ENCODE data around the gene SMIM3. TPM values are rescaled to one million over a fixed set of nuclear protein-coding genes. Genes with fewer than 3 reads are reported as not detected.

Gene SMIM3
- total and polyA plus RNA-seq, 4 donors = 14.0 to 54.8 (median 17.0) TPM

Other genes with a start within 250 kb of the SMIM3 start
- gene SYNPO, start 138.1 kb upstream of the SMIM3 start, total RNA-seq = 100 to 1,000 TPM in 1 of 2 donors, 10 to 100 TPM in 1; 10.3 to 111 TPM
- gene SYNPO, start 138.1 kb upstream of the SMIM3 start, polyA plus RNA-seq = 10 to 100 TPM; 41.0 to 43.8 TPM
- 1 to 10 TPM in 1 of 2 donors, under 1 TPM in 1; 0.55 to 2.4 TPM for gene MYOZ3, start 117.5 kb upstream of the SMIM3 start, total RNA-seq
- gene MYOZ3, start 117.5 kb upstream of the SMIM3 start, polyA plus RNA-seq = under 1 TPM; 0.39 to 0.40 TPM
- 10 to 100 TPM; 41.9 to 49.9 TPM for gene RBM22, start 77.7 kb upstream of the SMIM3 start, total RNA-seq
- 10 to 100 TPM; 27.2 to 35.4 TPM for gene RBM22, start 77.7 kb upstream of the SMIM3 start, polyA plus RNA-seq
- gene DCTN4, start 19.7 kb upstream of the SMIM3 start, total RNA-seq = 100 to 1,000 TPM in 1 of 2 donors, 10 to 100 TPM in 1; 69.1 to 105 TPM
- gene DCTN4, start 19.7 kb upstream of the SMIM3 start, polyA plus RNA-seq = 10 to 100 TPM; 21.2 to 27.1 TPM
- gene IRGM, start 67.8 kb downstream of the SMIM3 start, total RNA-seq = not detected
- under 1 TPM in 1 of 2 donors, not detected in 1; 0.25 TPM for gene IRGM, start 67.8 kb downstream of the SMIM3 start, polyA plus RNA-seq
- 10 to 100 TPM in 1 of 2 donors, 1 to 10 TPM in 1; 2.5 to 11.3 TPM for gene ZNF300, start 126.2 kb downstream of the SMIM3 start, total RNA-seq
- gene ZNF300, start 126.2 kb downstream of the SMIM3 start, polyA plus RNA-seq = 1 to 10 TPM; 1.8 to 3.4 TPM
- gene GPX3, start 241.8 kb downstream of the SMIM3 start, total RNA-seq = 100 to 1,000 TPM in 1 of 2 donors, 10 to 100 TPM in 1; 99.0 to 586 TPM
- 1,000 to 10,000 TPM; 1,067 to 1,457 TPM for gene GPX3, start 241.8 kb downstream of the SMIM3 start, polyA plus RNA-seq